Karpas-422 (cell line): ENCODE data around the gene MPV17L. TPM values are rescaled to one million over a fixed set of nuclear protein-coding genes. Genes with fewer than 3 reads are reported as not detected.

ENCODE experiments used
- DNase-seq: peaks from one replicate; pipeline ENCODE4 v3.0.0-alpha.2; 2015
- H2AFZ ChIP-seq: fragments of 200-600 bp; sonication (generic); 2 replicates; pipeline ENCODE4 v1.6.1; 2014; ENCODE audit warnings: antibody characterized with exemption, low read length, mixed read lengths
- H3K27ac ChIP-seq: fragments of 200-600 bp; sonication (generic); 2 replicates; pipeline ENCODE4 v1.5.1; 2014; ENCODE audit warnings: mild to moderate bottlenecking, low read length, moderate library complexity
- H3K27me3 ChIP-seq: fragments of 200-600 bp; sonication (generic); 2 replicates; pipeline ENCODE4 v1.6.1; 2014; ENCODE audit warnings: low read length, mixed read lengths
- H3K36me3 ChIP-seq: fragments of 200-600 bp; sonication (generic); 2 replicates; pipeline ENCODE4 v1.6.1; 2014; ENCODE audit warnings: low read length, mixed read lengths; ENCODE audit not compliant: insufficient read depth
- H3K4me1 ChIP-seq: fragments of 200-600 bp; sonication (generic); 2 replicates; pipeline ENCODE4 v1.6.1; 2014; ENCODE audit warnings: mild to moderate bottlenecking, low read length, mixed read lengths
- H3K4me2 ChIP-seq: fragments of 200-600 bp; sonication (generic); 2 replicates; pipeline ENCODE4 v1.6.1; 2014; ENCODE audit warnings: low read length, low read depth, mild to moderate bottlenecking; ENCODE audit not compliant: poor library complexity, severe bottlenecking
- H3K4me3 ChIP-seq: fragments of 200-600 bp; sonication (generic); 2 replicates; pipeline ENCODE4 v1.5.1; 2014; ENCODE audit warnings: mild to moderate bottlenecking, antibody characterized with exemption, low read length, mixed read lengths
- H3K79me2 ChIP-seq: fragments of 200-600 bp; sonication (generic); 2 replicates; pipeline ENCODE4 v1.6.1; 2014; ENCODE audit warnings: mild to moderate bottlenecking, low read length, mixed read lengths
- H3K9ac ChIP-seq: fragments of 200-600 bp; sonication (generic); 2 replicates; pipeline ENCODE4 v1.6.0; 2014; ENCODE audit warnings: low read length
- H3K9me2 ChIP-seq: fragments of 200-600 bp; sonication (generic), shearing (Covaris generic); replicated peaks from 2 replicates; pipeline ENCODE4 v1.6.0; 2014; ENCODE audit warnings: mild to moderate bottlenecking, low read length, moderate library complexity; ENCODE audit not compliant: insufficient read depth
- H3K9me3 ChIP-seq: fragments of 300-700, 200-600 bp; sonication (generic); 2 replicates; pipeline ENCODE4 v1.6.1; 2014; ENCODE audit warnings: low read length, mixed read lengths
- H4K20me1 ChIP-seq: fragments of 200-600 bp; sonication (generic); 2 replicates; pipeline ENCODE4 v1.6.1; 2014; ENCODE audit warnings: mild to moderate bottlenecking, antibody characterized with exemption, low read length, low read depth; ENCODE audit not compliant: insufficient read depth
- total RNA-seq: library from RNA; depleted of rRNA; stranded (reverse); fragments of >200 nt; shearing (Covaris generic); gene quantifications from 2 replicates; pipeline ENCODE4 v1.2.3, GENCODE V29; 2014; ENCODE audit warnings: low replicate concordance; rRNA removed

The MPV17L gene
- total RNA-seq, 1 experiment from 2014 or later: not detected

DNA sequence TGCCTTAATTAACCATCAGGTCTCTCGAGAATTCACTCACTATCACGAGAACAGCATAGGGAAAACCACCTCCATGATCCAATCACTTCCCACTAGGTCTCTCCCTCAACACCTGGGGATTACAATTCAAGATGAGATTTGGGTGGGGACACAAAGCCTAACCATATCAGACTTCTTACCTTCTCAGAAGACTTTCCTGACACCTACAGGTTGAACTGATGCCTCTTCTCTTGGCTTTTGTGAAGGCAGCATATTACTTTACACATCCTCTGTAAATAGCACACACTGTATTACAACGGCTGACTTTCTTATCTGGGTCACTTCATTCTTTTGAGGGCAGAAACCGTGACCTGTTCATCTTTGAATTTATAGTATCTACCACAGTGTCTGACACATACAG is 62.4 kb downstream of the MPV17L start:
- Histone ChIP-seq H3K4me1 (no peaks in the 10 kb centered on the region), H3K9me2 (no peaks in the 10 kb centered on the region), H3K9ac (no peak overlapping the region), H3K27me3 (no peaks in the 10 kb centered on the region), H3K4me2 (no peak overlapping the region), H3K4me3 (no peak overlapping the region), H3K9me3 (no peaks in the 10 kb centered on the region), H3K79me2 (no peaks in the 10 kb centered on the region), H4K20me1 (no peaks in the 10 kb centered on the region), H3K36me3 (no peaks in the 10 kb centered on the region), H3K27ac (no peak overlapping the region), H2AFZ (no peak overlapping the region)
- DNase-seq: peak; percentile 65

GRCh38 chr16:15459791-15460190 is 64.2 kb downstream of the MPV17L start:
- DNase-seq: no peak
- Histone ChIP-seq H4K20me1 (no peaks in the 10 kb centered on the region), H3K9me2 (no peaks in the 10 kb centered on the region), H3K9me3 (no peaks in the 10 kb centered on the region), H3K4me3 (no peak overlapping the region), H3K4me1 (no peaks in the 10 kb centered on the region), H3K36me3 (no peaks in the 10 kb centered on the region), H3K27ac (no peak overlapping the region), H3K27me3 (no peaks in the 10 kb centered on the region), H3K4me2 (no peak overlapping the region), H2AFZ (no peak overlapping the region), H3K9ac (no peak overlapping the region), H3K79me2 (no peaks in the 10 kb centered on the region)

DNA sequence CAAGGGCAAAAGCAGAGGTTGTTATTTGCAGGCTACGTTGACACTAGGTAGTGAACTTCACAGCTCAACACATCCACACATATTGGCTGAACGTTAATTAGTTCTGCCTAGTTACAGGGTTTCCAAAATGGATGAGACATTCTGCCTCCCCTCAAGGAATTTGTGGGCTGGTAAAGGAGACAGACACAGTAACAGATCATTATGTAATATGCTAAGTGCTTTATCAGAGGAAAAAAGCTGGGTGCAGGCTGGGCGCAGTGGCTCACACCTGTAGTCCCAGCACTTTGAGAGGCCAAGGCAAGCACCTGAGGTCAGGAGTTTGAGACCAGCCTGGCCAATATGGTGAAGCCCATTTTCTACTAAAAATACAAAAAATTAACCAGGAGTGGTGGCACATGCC is 65.0 kb downstream of the MPV17L start:
- Histone ChIP-seq H3K9ac (no peak overlapping the region), H3K27me3 (no peaks in the 10 kb centered on the region), H4K20me1 (no peaks in the 10 kb centered on the region), H3K79me2 (no peaks in the 10 kb centered on the region), H3K4me2 (no peak overlapping the region), H3K9me3 (no peaks in the 10 kb centered on the region), H2AFZ (no peak overlapping the region), H3K4me1 (no peaks in the 10 kb centered on the region), H3K4me3 (no peak overlapping the region), H3K9me2 (no peaks in the 10 kb centered on the region), H3K27ac (no peak overlapping the region), H3K36me3 (no peaks in the 10 kb centered on the region)
- no peak for DNase-seq

DNA sequence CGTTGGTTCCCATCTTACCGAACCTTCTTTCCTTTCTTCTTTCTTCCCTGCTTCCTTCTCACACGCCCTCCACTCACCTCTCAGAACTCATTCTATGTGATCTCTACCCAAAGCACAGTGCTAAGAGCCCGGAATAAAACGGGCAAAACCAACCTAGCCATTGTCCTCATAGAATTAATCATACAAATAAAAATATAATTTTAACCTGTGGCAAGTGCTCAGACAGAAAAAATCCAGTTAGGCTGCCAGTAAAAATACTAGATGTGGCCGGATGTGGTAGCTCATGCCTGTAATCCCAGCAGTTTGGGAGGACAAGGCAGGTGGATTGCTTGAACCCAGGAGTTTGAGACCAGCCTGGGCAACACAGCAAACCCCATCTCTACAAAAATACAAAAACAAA is 65.8 kb downstream of the MPV17L start:
- no peak for DNase-seq
- Histone ChIP-seq H3K9me3 (no peaks in the 10 kb centered on the region), H3K4me2 (no peak overlapping the region), H3K79me2 (no peaks in the 10 kb centered on the region), H3K27ac (no peak overlapping the region), H3K4me3 (no peak overlapping the region), H3K36me3 (no peaks in the 10 kb centered on the region), H2AFZ (no peak overlapping the region), H3K27me3 (no peaks in the 10 kb centered on the region), H3K9ac (no peak overlapping the region), H3K4me1 (no peaks in the 10 kb centered on the region), H3K9me2 (no peaks in the 10 kb centered on the region), H4K20me1 (no peaks in the 10 kb centered on the region)

Other genes starting within 250 kb of the MPV17L start
- 4.1 and 6.4 TPM in 2 replicates for gene NPIPA5, start 17.5 kb upstream of the MPV17L start, total RNA-seq
- gene BMERB1, start 38.8 kb downstream of the MPV17L start, total RNA-seq: 0.22 TPM in 1 of 2 replicates, not detected in the other
- 58.6 and 73.1 TPM in 2 replicates for gene MARF1, start 247.4 kb downstream of the MPV17L start, total RNA-seq